ENCODE measurements around the gene KCNJ10.

Gene KCNJ10

GRCh38 chr1:160117300-160117699 is 47.3 kb upstream of the KCNJ10 start:
- no peaks in the 10 kb centered on the region for H3K79me2 ChIP-seq (ENCODE audit: control insufficient read depth, low read length)
- H3F3A ChIP-seq (ENCODE audit: control insufficient read depth, insufficient read depth) = no peaks in the 10 kb centered on the region
- no peaks in the 10 kb centered on the region for H3K9me3 ChIP-seq (ENCODE audit: control insufficient read depth, insufficient read depth, low read length)
- no peaks in the 10 kb centered on the region for H3K36me3 ChIP-seq (ENCODE audit: control insufficient read depth, low read length)
- no peak overlapping the region for H3K4me2 ChIP-seq (ENCODE audit: low read length)
- no peaks in the 10 kb centered on the region for H3K9me2 ChIP-seq (replicated peaks; ENCODE audit: control insufficient read depth, low read length)
- H3K27me3 ChIP-seq (ENCODE audit: control insufficient read depth, low read length) = peaks cover 18% of the 10 kb centered on the region
- no peaks in the 10 kb centered on the region for H3K4me1 ChIP-seq (ENCODE audit: control insufficient read depth, low read length)
- no peak overlapping the region for H3K4me3 ChIP-seq (ENCODE audit: low read length)
- TF ChIP-seq EZH2phosphoT487 (IDR thresholded peaks at IDR 0.05; ENCODE audit: borderline replicate concordance, low read length) (no peak), CTCF (IDR thresholded peaks at IDR 0.05; ENCODE audit: low read depth, low read length, poor library complexity, severe bottlenecking) (no peak)
- H3K27ac ChIP-seq (ENCODE audit: low read depth, low read length) = no peak overlapping the region
- no peaks in the 10 kb centered on the region for H4K20me1 ChIP-seq (ENCODE audit: control insufficient read depth, insufficient read depth, low read depth, low read length)

- Histone ChIP-seq H4K20me1 (ENCODE audit: control insufficient read depth, insufficient read depth, low read depth, low read length) (no peaks in the 10 kb centered on the region), H3K4me1 (ENCODE audit: control insufficient read depth, low read length) (no peaks in the 10 kb centered on the region), H3F3A (ENCODE audit: control insufficient read depth, insufficient read depth) (no peaks in the 10 kb centered on the region), H3K36me3 (ENCODE audit: control insufficient read depth, low read length) (no peaks in the 10 kb centered on the region), H3K27me3 (ENCODE audit: control insufficient read depth, low read length) (peaks cover 18% of the 10 kb centered on the region), H3K9me2 (replicated peaks; ENCODE audit: control insufficient read depth, low read length) (no peaks in the 10 kb centered on the region), H3K79me2 (ENCODE audit: control insufficient read depth, low read length) (no peaks in the 10 kb centered on the region), H3K4me2 (ENCODE audit: low read length) (no peak overlapping the region), H3K4me3 (ENCODE audit: low read length) (no peak overlapping the region), H3K27ac (ENCODE audit: low read depth, low read length) (no peak overlapping the region), H3K9me3 (ENCODE audit: control insufficient read depth, insufficient read depth, low read length) (no peaks in the 10 kb centered on the region)
- TF ChIP-seq CTCF (IDR thresholded peaks at IDR 0.05; ENCODE audit: low read depth, low read length, poor library complexity, severe bottlenecking) (no peak), EZH2phosphoT487 (IDR thresholded peaks at IDR 0.05; ENCODE audit: borderline replicate concordance, low read length) (no peak)
These were observed 46.6 kb upstream of the KCNJ10 start for GRCh38 chr1:160116283-160117147.

- Histone ChIP-seq H3F3A (ENCODE audit: control insufficient read depth, insufficient read depth) (no peaks in the 10 kb centered on the region), H3K9me3 (ENCODE audit: control insufficient read depth, insufficient read depth, low read length) (no peaks in the 10 kb centered on the region), H3K36me3 (ENCODE audit: control insufficient read depth, low read length) (no peaks in the 10 kb centered on the region), H3K27ac (ENCODE audit: low read depth, low read length) (no peak within 1 kb of the TSS), H3K79me2 (ENCODE audit: control insufficient read depth, low read length) (no peaks in the 10 kb centered on the region), H3K27me3 (ENCODE audit: control insufficient read depth, low read length) (peaks cover 18% of the 10 kb centered on the region), H3K4me1 (ENCODE audit: control insufficient read depth, low read length) (no peaks in the 10 kb centered on the region), H3K9me2 (replicated peaks; ENCODE audit: control insufficient read depth, low read length) (no peaks in the 10 kb centered on the region), H4K20me1 (ENCODE audit: control insufficient read depth, insufficient read depth, low read depth, low read length) (no peaks in the 10 kb centered on the region), H3K4me3 (ENCODE audit: low read length) (no peak within 1 kb of the TSS), H3K4me2 (ENCODE audit: low read length) (no peak within 1 kb of the TSS)
- no peak for TF ChIP-seq EZH2phosphoT487 (IDR thresholded peaks at IDR 0.05; ENCODE audit: borderline replicate concordance, low read length)
- no peak for TF ChIP-seq CTCF (IDR thresholded peaks at IDR 0.05; ENCODE audit: low read depth, low read length, poor library complexity, severe bottlenecking)
These were observed 45.8 kb upstream of the KCNJ10 start, which contains the start of gene ATP1A2 for GRCh38 chr1:160115545-160116282. ATP1A2 (plus strand) TSS chr1:160115759; CDS start chr1:160115862, 103 bp downstream.
